Subcutaneous abdominal adipose tissue (tissue), 5 donors: Measurements from ENCODE around the gene CLEC14A.

Experiments
- H3K27ac ChIP-seq: one replicate; pipeline ENCODE4 v1.7.0; 2013; ENCODE audit warnings: low read depth, mild to moderate bottlenecking, inconsistent platforms, low read length, moderate library complexity
- H3K27me3 ChIP-seq, 5 donors: one replicate each; pipeline ENCODE4 v1.7.0; 2013; ENCODE audit warnings: low read length in 5 of 5, inconsistent platforms in 1 of 5; ENCODE audit not compliant: control insufficient read depth in 5 of 5, insufficient read depth in 4 of 5
- H3K36me3 ChIP-seq, 5 donors: one replicate each; pipeline ENCODE4 v1.7.0; 2013; ENCODE audit warnings: low read length in 5 of 5; ENCODE audit not compliant: control insufficient read depth in 5 of 5, insufficient read depth in 5 of 5
- H3K4me1 ChIP-seq, 5 donors: one replicate each; pipeline ENCODE4 v1.7.0; 2013; ENCODE audit warnings: low read length in 5 of 5, mild to moderate bottlenecking in 3 of 5, moderate library complexity in 1 of 5; ENCODE audit not compliant: control insufficient read depth in 5 of 5, insufficient read depth in 5 of 5
- H3K4me3 ChIP-seq, 5 donors: one replicate each; pipeline ENCODE4 v1.7.0; 2013; ENCODE audit warnings: low read length in 5 of 5, low read depth in 1 of 5
- H3K9ac ChIP-seq, 5 donors: one replicate each; pipeline ENCODE4 v1.7.0; 2013; ENCODE audit warnings: low read length in 5 of 5, mild to moderate bottlenecking in 4 of 5, moderate library complexity in 3 of 5
- H3K9me3 ChIP-seq, 5 donors: one replicate each; pipeline ENCODE4 v1.7.0; 2013; ENCODE audit warnings: low read length in 5 of 5; ENCODE audit not compliant: control insufficient read depth in 5 of 5
- donor health status: healthy.
- donor health status: healthy.
- donor health status: healthy.
- donor health status: healthy.
- donor health status: healthy.

CLEC14A gene

GRCh38 chr14:38255673-38256532, at the start of gene CLEC14A:
Gene CLEC14A (minus strand): TSS chr14:38256093. CDS start chr14:38256022, 71 bp downstream.
- Histone ChIP-seq H3K9ac (peak within 1 kb of the TSS in 4 of 5 donors; percentile 0 to 85 (median 44)), H3K9me3 (peaks cover 0 to 5% (median under 1%) of the 10 kb centered on the region in 5 donors), H3K27me3 (peaks cover 7 to 20% (median 12%) of the 10 kb centered on the region in 5 donors), H3K27ac (peak within 1 kb of the TSS; percentile 84), H3K4me3 (peak within 1 kb of the TSS; percentile 52 to 90 (median 75)), H3K4me1 (peaks cover 0 to 19% (median 16%) of the 10 kb centered on the region in 5 donors), H3K36me3 (no peaks in the 10 kb centered on the region)

- Histone ChIP-seq H3K4me1 (no peaks in the 10 kb centered on the region), H3K9ac (no peak overlapping the region), H3K9me3 (peaks cover 0 to 8% (median 6%) of the 10 kb centered on the region in 5 donors), H3K36me3 (no peaks in the 10 kb centered on the region), H3K4me3 (no peak overlapping the region), H3K27me3 (no peaks in the 10 kb centered on the region), H3K27ac (no peak overlapping the region)
Measured at GRCh38 chr14:38302966-38303365, 47.1 kb upstream of the CLEC14A start.

GRCh38 chr14:38302034-38302433, 46.1 kb upstream of the CLEC14A start:
- H3K9ac ChIP-seq, result no peak overlapping the region
- H3K9me3 ChIP-seq, result peaks cover 0 to 8% (median 6%) of the 10 kb centered on the region in 5 donors
- no peak overlapping the region for H3K4me3 ChIP-seq
- no peaks in the 10 kb centered on the region for H3K36me3 ChIP-seq
- H3K27ac ChIP-seq, result no peak overlapping the region
- H3K4me1 ChIP-seq, result no peaks in the 10 kb centered on the region
- H3K27me3 ChIP-seq, result no peaks in the 10 kb centered on the region

DNA sequence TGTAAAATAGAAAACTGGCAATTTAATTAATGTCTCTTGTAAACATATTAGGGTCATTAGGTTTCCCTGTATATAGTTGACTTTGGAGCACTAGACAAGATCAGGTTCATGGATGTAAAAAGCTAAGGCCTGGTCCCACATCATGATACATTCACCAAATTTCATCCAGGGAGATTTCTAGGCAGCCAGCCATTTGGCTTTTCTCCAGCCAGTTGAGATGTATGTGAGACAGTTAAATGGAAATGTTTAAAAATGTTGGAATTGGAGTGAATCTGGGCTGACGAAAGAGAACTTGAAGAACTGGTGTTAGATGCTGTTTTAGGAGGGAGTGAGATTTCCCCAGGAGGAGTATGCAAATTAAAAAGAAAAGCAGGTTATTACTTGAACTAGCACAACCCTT, 41.8 kb upstream of the CLEC14A start:
- no peak overlapping the region for H3K9ac ChIP-seq
- H3K9me3 ChIP-seq, result peaks cover 0 to 7% (median 6%) of the 10 kb centered on the region in 5 donors
- no peaks in the 10 kb centered on the region for H3K36me3 ChIP-seq
- H3K4me3 ChIP-seq, result no peak overlapping the region
- no peaks in the 10 kb centered on the region for H3K4me1 ChIP-seq
- no peaks in the 10 kb centered on the region for H3K27me3 ChIP-seq
- no peak overlapping the region for H3K27ac ChIP-seq

DNA sequence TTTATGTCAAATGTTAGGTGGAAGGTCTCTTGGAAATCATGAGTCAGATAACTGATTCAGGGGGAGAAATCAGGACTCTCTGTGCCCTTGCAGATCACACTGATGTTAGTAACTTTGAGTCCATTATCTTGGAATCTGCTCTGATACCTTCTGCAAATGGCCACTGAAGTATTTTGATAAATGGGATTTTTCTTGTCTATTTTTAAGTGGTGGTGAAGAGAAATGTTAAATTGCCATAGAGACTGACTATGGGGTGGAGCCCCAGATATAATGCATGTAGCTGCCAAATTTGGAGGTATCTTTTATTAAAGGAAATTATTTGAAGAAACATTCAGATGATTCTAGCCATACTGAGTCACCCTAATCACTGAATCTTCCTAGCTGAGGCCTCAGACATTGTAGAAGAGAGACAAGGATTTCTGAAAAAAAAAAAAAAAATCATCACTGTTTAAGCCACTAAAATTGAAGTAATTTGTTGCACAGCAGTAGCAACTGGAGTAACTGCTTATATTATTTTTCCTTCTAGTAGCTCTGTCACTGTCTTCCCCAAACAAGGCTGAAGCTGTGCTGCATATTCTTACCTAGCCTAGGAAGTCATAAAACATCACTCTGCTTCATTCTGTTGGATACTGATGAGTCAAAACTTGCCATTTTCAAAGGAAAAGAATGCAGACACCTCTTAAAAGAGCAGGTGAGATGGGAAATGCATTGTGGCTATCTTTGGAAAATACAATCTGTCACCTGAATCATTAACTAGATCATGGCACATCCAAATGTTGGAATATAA, 36.0 kb upstream of the CLEC14A start:
- Histone ChIP-seq H3K9ac (no peak overlapping the region), H3K36me3 (no peaks in the 10 kb centered on the region), H3K27ac (peak overlapping the region; percentile 32), H3K4me3 (no peak overlapping the region), H3K27me3 (no peaks in the 10 kb centered on the region), H3K9me3 (peaks cover 0 to 4% (median 0%) of the 10 kb centered on the region in 5 donors), H3K4me1 (peaks cover 0 to 9% (median 0%) of the 10 kb centered on the region in 5 donors)

DNA sequence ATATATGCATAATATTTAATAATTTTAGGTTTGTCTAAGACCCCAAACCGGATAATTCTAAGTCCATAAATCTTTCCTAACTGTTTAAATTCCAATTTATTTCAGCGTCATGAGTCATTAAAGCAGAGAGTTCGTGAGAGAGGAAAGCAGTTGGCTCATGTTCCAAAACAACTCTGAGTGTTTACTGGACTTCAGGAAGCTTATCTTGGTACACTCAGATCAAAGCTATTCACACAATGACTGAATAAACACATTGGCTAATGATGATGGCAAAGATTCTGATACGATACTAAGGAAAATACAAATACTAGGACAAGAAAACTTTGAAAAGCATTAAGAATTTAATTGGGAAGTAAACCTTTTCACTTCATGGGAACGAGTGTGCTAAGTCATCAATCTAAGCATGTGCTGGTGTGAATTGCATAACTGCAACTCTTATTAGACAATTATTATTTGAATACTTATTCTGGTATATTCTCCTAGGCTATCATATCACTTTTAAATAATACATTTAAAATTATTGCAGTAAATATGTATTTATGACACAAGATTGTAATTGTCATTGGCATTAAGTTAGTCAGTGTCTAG, 34.8 kb upstream of the CLEC14A start:
- H3K36me3 ChIP-seq, result no peaks in the 10 kb centered on the region
- peaks cover 0 to 4% (median 0%) of the 10 kb centered on the region in 5 donors for H3K9me3 ChIP-seq
- H3K27ac ChIP-seq, result peak overlapping the region; percentile 56
- H3K27me3 ChIP-seq, result no peaks in the 10 kb centered on the region
- H3K4me1 ChIP-seq, result peaks cover 0 to 9% (median 0%) of the 10 kb centered on the region in 5 donors
- H3K9ac ChIP-seq, result no peak overlapping the region
- no peak overlapping the region for H3K4me3 ChIP-seq

DNA sequence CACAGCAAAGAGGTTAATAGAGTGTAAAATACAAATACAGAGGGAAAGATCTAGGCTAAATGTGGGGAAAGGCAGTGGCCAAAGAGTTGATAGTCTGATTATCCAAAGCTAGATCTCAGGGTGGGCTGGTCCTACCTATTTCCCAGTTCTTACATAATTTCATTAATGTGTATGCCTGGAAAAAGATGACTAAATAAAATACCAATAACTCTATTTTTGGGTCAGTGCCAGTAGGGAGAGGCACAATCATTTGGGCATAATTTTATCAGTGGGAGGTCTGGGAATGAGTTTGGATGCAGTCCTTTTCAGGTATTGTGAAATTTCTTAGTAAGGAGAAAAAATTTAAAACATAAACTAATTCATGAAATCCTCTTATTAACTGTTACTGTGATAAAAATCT, 30.6 kb upstream of the CLEC14A start:
- no peaks in the 10 kb centered on the region for H3K36me3 ChIP-seq
- H3K27ac ChIP-seq, result no peak overlapping the region
- H3K9me3 ChIP-seq, result peaks cover 0 to 4% (median 0%) of the 10 kb centered on the region in 5 donors
- peaks cover 0 to 5% (median 0%) of the 10 kb centered on the region in 5 donors for H3K4me1 ChIP-seq
- H3K27me3 ChIP-seq, result no peaks in the 10 kb centered on the region
- no peak overlapping the region for H3K9ac ChIP-seq
- H3K4me3 ChIP-seq, result no peak overlapping the region

DNA sequence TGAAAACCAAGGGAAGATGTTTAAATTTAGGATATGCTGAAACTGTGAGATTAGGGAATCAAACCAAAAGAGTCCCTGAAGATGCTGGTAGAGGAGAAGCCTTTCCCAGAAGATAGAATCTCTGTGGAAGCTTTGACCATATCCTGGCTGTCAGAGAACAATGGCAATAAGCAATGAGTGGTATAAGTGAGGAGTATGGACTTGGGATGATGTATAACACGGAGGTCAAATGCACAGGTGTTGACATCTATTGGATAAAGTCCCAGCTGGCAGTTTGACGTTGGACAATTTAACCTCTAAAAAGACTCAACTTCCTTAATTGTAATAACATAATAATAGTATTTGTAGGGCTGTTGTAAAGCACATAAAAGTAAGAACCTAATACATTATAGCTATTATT, 30.1 kb upstream of the CLEC14A start:
- Histone ChIP-seq H3K27me3 (no peaks in the 10 kb centered on the region), H3K9me3 (peaks cover 0 to 4% (median 0%) of the 10 kb centered on the region in 5 donors), H3K4me3 (no peak overlapping the region), H3K4me1 (peaks cover 0 to 5% (median 0%) of the 10 kb centered on the region in 5 donors), H3K9ac (no peak overlapping the region), H3K36me3 (no peaks in the 10 kb centered on the region), H3K27ac (no peak overlapping the region)

DNA sequence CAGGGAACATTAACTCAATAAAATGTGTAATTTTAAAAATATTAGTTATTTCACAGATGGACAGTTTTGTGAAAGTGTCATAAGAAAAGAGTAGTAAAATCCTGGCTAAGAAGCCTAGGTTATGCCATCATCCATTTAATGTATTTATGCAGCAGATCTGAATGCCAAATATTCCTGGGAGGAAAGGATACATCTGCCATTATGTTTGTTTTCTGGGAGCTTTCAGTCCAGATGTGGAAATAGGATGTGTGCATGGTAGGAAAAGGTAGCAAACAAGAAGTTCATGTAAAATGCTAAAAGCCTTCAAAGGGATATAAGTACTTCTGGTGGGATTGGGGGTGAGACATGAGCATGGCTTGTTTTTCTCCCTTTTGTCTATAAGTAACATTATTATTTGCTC, 27.0 kb upstream of the CLEC14A start:
- H3K36me3 ChIP-seq, result no peaks in the 10 kb centered on the region
- H3K9me3 ChIP-seq, result no peaks in the 10 kb centered on the region
- H3K4me1 ChIP-seq, result no peaks in the 10 kb centered on the region
- no peak overlapping the region for H3K9ac ChIP-seq
- no peak overlapping the region for H3K27ac ChIP-seq
- H3K27me3 ChIP-seq, result no peaks in the 10 kb centered on the region
- no peak overlapping the region for H3K4me3 ChIP-seq
